ENCODE data around the gene ACTC1. TPM values are rescaled to one million over a fixed set of nuclear protein-coding genes. Genes with fewer than 3 reads are reported as not detected.

Gene ACTC1
- polyA plus RNA-seq, 3 donors = not detected

DNA sequence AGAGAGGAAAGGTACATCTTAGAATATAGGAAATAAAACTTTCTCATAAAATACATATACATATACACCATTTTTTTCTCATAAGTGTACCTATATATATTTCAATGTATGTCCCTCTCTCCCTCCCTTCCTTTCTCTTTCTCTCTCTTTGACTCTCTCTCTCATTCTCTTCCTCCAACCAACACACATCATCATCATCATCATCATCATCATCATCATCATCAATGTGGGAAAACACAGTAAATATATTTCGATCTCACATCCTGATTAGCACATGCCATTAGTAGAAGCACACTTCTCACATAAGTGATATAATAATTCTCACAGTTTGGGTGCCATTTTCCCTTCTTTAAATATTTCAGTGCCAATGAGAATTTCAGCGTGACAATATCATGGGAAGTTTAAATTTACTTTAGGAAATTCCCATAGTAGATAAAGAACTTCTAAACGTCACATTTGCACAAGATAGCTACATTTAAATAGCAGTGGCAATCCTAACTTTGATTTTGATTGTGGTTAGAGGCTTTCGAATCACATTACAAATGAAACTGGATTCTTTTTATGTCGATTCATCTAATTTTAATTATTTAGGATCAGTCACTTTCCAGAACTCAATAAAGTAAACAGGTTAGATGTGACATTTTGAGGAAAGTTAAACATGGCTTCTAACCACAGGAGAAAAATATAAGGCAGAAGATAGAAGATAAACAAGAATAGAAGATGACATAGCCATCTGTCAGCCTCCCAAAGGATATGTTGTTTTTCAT lies 33.0 kb upstream of the ACTC1 start:
- H3K9me3 Mint-ChIP-seq = peaks cover 0 to 7% (median 3%) of the 10 kb centered on the region in 7 donors
- no peak for DNase-seq
- intact Hi-C loops (cut with micrococcal nuclease) = no loop called here
- Histone ChIP-seq H3K4me3 (replicated peaks in 1 of 3; ENCODE audit: low read depth in 2 of 3, low read length in 3 of 3) (no peak overlapping the region), H3K27ac (ENCODE audit: low read depth in 1 of 2, low read length in 2 of 2) (no peak overlapping the region), H3K9me3 (replicated peaks in 1 of 2; ENCODE audit: control insufficient read depth in 1 of 2, insufficient read depth in 1 of 2, low read length in 2 of 2) (no peaks in the 10 kb centered on the region), H3K36me3 (replicated peaks in 1 of 2; ENCODE audit: control insufficient read depth in 1 of 2, insufficient read depth in 2 of 2, low read length in 2 of 2) (no peaks in the 10 kb centered on the region), H3K27me3 (ENCODE audit: control insufficient read depth in 2 of 2, insufficient read depth in 2 of 2, low read length in 2 of 2) (no peaks in the 10 kb centered on the region), H3K4me1 (ENCODE audit: control insufficient read depth in 1 of 2, insufficient read depth in 2 of 2, low read length in 2 of 2) (no peaks in the 10 kb centered on the region), H3K79me2 (ENCODE audit: insufficient read depth, low read length) (no peaks in the 10 kb centered on the region), H4K20me1 (ENCODE audit: insufficient read depth, low read length) (no peaks in the 10 kb centered on the region), H2AFZ (ENCODE audit: insufficient read depth, low read depth, low read length, poor library complexity, severe bottlenecking) (no peak overlapping the region), H3K9ac (ENCODE audit: insufficient read depth, low read length, poor library complexity, severe bottlenecking) (no peak overlapping the region), H3K4me2 (replicated peaks; ENCODE audit: extremely low read depth, low read length, poor library complexity, severe bottlenecking) (no peak overlapping the region)
- H3K4me3 Mint-ChIP-seq = no peak overlapping the region
- no peaks in the 10 kb centered on the region for H3K36me3 Mint-ChIP-seq
- WGBS (ENCODE audit: insufficient coverage) = no CpG with 5 or more reads among the region's 5 CpGs
- no peaks in the 10 kb centered on the region for H3K4me1 Mint-ChIP-seq
- TF ChIP-seq, protein P1, sequence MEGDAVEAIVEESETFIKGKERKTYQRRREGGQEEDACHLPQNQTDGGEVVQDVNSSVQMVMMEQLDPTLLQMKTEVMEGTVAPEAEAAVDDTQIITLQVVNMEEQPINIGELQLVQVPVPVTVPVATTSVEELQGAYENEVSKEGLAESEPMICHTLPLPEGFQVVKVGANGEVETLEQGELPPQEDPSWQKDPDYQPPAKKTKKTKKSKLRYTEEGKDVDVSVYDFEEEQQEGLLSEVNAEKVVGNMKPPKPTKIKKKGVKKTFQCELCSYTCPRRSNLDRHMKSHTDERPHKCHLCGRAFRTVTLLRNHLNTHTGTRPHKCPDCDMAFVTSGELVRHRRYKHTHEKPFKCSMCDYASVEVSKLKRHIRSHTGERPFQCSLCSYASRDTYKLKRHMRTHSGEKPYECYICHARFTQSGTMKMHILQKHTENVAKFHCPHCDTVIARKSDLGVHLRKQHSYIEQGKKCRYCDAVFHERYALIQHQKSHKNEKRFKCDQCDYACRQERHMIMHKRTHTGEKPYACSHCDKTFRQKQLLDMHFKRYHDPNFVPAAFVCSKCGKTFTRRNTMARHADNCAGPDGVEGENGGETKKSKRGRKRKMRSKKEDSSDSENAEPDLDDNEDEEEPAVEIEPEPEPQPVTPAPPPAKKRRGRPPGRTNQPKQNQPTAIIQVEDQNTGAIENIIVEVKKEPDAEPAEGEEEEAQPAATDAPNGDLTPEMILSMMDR (IDR thresholded peaks at IDR 0.05) = no peak
- peaks cover 1 to 14% (median 2%) of the 10 kb centered on the region in 3 donors for H3K27me3 Mint-ChIP-seq (ENCODE audit: low read depth in 3 of 3)
- no peak overlapping the region for H3K27ac Mint-ChIP-seq

GRCh38 chr15:34821831-34822230 lies 26.5 kb upstream of the ACTC1 start:
- Mint-ChIP-seq H3K4me1 (no peaks in the 10 kb centered on the region), H3K27ac (peak overlapping the region in 1 of 7 donors; percentile 19), H3K9me3 (peaks cover 0 to 4% (median 3%) of the 10 kb centered on the region in 7 donors), H3K27me3 (ENCODE audit: low read depth in 3 of 3) (peaks cover 5 to 8% (median 8%) of the 10 kb centered on the region in 3 donors), H3K4me3 (no peak overlapping the region), H3K36me3 (no peaks in the 10 kb centered on the region)
- no peak overlapping the region for H3K9ac ChIP-seq (ENCODE audit: insufficient read depth, low read length, poor library complexity, severe bottlenecking)
- no peaks in the 10 kb centered on the region for H3K27me3 ChIP-seq (ENCODE audit: control insufficient read depth in 2 of 2, insufficient read depth in 2 of 2, low read length in 2 of 2)
- intact Hi-C loops (cut with micrococcal nuclease) = no loop called here
- H4K20me1 ChIP-seq (ENCODE audit: insufficient read depth, low read length) = no peaks in the 10 kb centered on the region
- no peak overlapping the region for H3K27ac ChIP-seq (ENCODE audit: low read depth in 1 of 2, low read length in 2 of 2)
- no peaks in the 10 kb centered on the region for H3K9me3 ChIP-seq (replicated peaks in 1 of 2; ENCODE audit: control insufficient read depth in 1 of 2, insufficient read depth in 1 of 2, low read length in 2 of 2)
- H3K4me2 ChIP-seq (replicated peaks; ENCODE audit: extremely low read depth, low read length, poor library complexity, severe bottlenecking) = no peak overlapping the region
- 85% methylated on average over 2 of the region's 3 CpGs for WGBS (ENCODE audit: insufficient coverage)
- H3K4me3 ChIP-seq (replicated peaks in 1 of 3; ENCODE audit: low read depth in 2 of 3, low read length in 3 of 3) = no peak overlapping the region
- no peaks in the 10 kb centered on the region for H3K4me1 ChIP-seq (ENCODE audit: control insufficient read depth in 1 of 2, insufficient read depth in 2 of 2, low read length in 2 of 2)
- H2AFZ ChIP-seq (ENCODE audit: insufficient read depth, low read depth, low read length, poor library complexity, severe bottlenecking) = no peak overlapping the region
- no peaks in the 10 kb centered on the region for H3K36me3 ChIP-seq (replicated peaks in 1 of 2; ENCODE audit: control insufficient read depth in 1 of 2, insufficient read depth in 2 of 2, low read length in 2 of 2)
- DNase-seq = no peak
- TF ChIP-seq, protein P1 (IDR thresholded peaks at IDR 0.05) = no peak
- no peaks in the 10 kb centered on the region for H3K79me2 ChIP-seq (ENCODE audit: insufficient read depth, low read length)

Data from CD14-positive monocyte (primary cell).